ENCODE results near the gene UBL4A.
A peak's percentile ranks its signal among the peaks of the same experiment; 100 is the strongest.
"Not testable (repeated sequence)": the region's sequence is repeated elsewhere in the genome, so short reads cannot be mapped to it uniquely, and the experiment has no call there.

UBL4A gene

GRCh38 chrX:154508384-154508745 is 21.9 kb upstream of the UBL4A start:
- no peak for DNase-seq (ENCODE audit: low read depth in 2 of 2)

- no peak for DNase-seq (ENCODE audit: low read depth in 2 of 2)
Measured at GRCh38 chrX:154507673-154508383, 21.4 kb upstream of the UBL4A start.

DNA sequence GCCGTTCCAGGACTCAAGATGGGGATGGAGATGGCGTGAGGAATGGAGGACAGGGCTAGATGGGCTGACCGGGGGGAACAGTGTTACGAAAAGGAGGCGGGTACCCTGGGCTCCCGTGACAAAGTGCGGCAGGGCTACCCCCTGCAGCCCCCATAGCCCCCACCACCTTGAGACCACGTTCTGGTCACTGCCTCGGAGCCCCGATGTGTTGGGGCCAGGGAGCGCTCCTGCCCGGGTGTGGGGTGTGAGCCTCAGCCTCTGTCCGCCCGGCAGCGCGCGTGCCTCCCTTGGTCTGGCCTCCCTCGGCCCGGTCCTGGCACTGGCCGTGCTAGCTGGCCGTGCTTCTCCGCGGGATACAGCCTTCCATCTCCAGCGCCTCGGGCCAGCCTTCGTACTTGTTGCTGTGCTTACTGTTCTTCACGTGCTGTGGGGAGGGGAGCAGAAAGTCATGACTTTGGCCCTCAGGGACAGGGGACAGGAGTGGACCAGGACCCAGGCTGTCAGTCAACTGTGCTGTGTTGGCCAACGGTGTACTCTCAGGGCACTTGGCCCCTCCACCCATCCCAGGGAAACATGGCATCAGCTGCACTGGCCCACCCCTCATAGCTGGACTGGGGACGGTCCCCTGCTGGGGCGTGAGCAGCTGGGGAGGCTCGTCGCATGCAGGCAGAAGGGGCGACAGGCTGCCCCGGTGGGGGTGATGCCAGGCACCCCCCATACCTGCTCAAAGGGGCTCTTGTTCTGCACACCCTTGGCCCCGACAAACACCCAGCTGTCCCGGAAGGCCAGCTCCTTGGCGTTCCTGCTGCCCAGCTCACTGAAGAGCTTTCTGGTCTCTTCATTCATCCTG is 20.3 kb upstream of the UBL4A start:
- DNase-seq (ENCODE audit: low read depth in 2 of 2): no peak

DNA sequence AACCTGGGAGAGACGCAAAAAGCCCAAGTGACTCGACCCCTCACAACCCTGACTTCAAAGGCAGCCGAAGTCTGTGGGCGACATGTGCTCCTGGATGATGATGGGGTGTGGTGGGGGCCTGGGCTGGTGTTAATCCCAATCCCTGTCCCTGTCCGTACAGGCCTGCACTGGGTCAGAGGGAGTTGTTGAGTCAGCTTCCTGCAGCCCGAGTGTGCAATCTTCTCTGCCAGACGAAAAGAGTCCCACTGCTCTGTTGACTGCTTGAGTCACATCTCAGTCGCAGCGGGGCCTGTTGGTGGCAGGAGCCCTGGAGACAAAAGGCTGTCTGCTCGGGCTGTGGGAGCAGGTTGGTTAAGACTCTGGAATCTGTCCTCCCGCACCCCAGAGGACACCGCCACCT is 19.3 kb upstream of the UBL4A start:
- DNase-seq (ENCODE audit: low read depth in 2 of 2): no peak

- DNase-seq (ENCODE audit: low read depth in 2 of 2): no peak
Measured at GRCh38 chrX:154502989-154503388, 16.6 kb upstream of the UBL4A start.

DNA sequence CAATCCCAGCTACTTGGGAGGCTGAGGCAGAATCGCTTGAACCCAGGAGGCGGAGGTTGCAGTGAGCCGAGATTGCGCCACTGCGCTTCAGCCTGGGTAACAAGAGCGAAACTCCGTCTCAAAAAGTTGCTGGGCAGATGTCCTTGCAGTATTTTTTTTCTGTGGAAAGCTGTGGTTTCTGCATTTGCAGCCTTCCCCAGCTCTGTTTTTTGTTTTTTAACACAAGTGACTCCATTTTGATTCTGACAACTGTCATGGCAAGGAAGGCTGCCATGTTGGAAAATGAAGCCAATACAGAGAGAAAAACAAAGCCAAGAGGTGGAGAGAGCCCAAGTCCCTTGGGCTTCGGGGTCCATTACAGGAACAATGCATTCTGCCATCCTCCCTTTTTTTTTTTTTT is 15.7 kb upstream of the UBL4A start:
- no peak for DNase-seq (ENCODE audit: low read depth in 2 of 2)

DNA sequence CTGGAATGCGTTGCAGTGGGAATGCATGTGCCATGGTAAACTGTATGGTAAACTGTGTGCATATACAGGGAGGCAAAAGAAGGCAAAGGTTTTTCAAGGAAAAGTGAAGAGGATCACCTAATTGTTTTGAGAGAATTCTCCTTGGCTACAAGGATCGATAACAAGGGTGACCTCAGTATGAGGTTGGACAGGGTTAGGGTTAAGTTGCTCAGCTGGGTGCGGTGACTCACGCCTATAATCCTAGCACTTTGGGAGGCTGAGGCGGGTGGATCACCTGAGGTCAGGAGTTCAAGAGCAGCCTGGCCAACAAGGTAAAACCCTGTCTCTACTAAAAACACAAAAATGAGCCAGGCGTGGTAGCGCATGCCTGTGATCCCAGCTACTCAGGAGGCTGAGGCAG is 15.0 kb upstream of the UBL4A start:
- DNase-seq (ENCODE audit: low read depth in 2 of 2): not testable (repeated sequence)

DNA sequence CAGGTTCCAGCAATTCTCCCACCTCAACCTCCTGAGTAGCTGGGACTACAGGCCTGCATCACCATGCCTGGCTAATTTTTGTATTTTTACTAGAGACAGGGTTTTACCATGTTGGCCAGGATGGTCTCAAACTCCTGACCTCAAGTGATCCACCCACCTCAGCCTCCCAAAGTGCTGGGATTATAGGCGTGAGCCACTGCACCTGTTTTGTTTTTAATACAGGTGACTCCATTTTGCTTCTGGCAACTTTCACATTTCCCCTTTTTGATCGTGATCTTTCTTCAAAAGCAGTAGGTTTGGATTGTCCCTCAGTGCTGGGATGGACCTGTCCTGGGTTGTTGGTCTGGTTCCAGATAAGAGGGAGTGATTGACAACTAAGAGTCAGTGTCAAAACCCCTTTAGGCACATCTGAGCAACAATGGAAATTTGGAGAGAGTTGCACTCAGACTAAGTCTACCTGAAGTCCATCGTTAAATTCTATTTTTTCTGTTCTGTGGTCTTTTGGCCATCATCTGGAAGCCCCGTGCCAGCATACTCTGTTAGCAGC is 10.2 kb upstream of the UBL4A start:
- not testable (repeated sequence) for DNase-seq (ENCODE audit: low read depth in 2 of 2)

- DNase-seq (ENCODE audit: low read depth in 2 of 2): no peak
Measured at GRCh38 chrX:154495472-154495922, 9.1 kb upstream of the UBL4A start.

DNA sequence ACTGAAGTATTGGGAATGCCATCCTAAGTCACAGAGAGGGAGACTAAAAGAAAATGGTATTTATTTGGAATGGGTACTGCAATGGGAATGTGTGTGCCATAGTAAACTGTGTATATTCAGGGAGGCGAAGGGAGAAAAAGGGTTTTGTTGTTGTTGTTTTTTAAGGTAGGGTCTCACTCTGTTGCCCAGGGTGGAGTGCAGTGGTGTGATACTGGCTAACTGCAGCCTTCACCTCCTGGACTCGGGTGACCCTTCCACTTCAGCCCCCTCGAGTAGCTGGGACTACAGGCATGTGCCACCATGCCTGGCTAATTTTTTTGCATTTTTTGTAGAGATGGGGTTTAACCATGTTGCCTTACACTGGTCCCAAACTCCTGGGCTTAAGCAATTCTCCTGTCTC is 8.3 kb upstream of the UBL4A start:
- no peak for DNase-seq (ENCODE audit: low read depth in 2 of 2)

- DNase-seq (ENCODE audit: low read depth in 2 of 2): peak; percentile 71 to 77
Measured at GRCh38 chrX:154490414-154491083, 4.1 kb upstream of the UBL4A start, which contains the start of gene SLC10A3. Gene SLC10A3, minus strand, starts transcription at chrX:154490629. Its CDS starts 1,689 bp downstream, at chrX:154488940.

DNA sequence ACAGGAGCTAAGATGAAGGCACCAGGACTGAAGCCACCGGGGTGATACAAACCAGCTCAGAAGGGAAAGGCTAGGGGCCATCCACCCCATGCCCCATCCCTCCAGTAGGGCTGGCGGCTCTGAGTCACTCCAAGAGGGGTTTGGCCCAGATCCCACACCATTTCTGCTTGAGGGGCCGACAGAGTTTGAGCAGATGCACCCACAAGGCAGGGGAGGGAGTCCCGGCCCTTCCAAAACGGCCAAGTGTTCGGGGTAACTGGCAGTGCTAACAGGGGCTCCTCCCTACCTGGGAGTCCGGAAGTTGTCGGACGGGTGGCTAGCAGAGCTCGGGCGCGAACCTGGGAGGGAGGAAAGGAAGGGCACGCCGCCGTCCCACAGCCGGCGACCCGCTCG is 3.6 kb upstream of the UBL4A start:
- no peak for DNase-seq (ENCODE audit: low read depth in 2 of 2)

DNA sequence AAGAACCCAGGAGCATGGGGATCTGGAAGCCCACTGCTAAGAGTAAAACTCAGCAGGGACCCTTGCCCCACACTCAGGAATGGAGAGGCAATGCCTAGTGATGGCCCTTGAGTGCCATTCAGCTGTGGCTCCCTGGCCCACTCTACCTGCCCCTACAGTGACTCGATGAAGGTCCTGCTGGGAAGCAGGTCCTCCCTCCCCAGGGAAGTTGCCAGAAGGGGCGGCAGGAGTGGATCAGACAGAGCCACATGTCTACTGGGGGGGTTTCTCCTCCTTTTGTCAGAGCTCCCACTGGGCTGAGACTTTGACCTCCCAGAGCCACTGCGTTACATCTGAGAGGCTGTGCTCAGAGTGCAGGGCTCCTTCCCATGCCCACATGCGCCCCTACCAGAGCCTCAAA is 2.8 kb upstream of the UBL4A start:
- no peak for DNase-seq (ENCODE audit: low read depth in 2 of 2)

DNA sequence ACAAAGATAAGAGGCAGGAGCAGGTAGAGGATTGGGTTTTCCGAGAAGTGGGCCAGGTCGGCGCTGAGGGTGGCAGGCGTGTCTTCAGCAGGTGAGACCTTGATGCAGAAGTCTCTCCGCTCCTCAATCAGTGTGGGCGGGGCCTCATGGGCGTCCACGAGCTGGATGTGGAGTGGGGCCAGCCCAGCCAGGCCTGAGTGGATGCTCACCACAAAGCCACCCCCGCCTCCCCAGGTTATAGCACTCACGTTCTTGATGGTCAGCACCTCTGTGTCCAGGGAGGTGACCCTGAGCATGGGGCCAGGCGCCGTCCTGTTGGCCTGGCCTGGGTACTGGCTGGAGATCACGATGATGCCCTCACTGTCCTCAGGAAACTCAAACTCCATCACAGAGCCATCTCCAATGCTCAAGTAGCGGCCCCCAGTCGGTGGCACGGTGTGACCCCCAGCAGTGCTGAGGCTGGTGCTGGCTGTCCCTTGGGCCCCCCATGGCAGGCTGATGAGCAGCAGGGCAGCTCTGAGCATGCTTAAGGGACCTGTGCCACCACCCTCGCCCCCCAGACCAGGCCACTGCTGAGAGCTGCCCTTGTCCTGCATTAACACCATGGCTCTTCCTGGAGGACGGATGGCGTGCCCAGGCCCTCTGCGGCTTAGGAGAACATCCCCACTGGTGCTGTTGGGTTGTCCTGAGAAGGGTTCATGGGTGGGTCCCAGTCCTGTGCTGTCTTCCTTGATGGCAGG is 2.1 kb upstream of the UBL4A start:
- DNase-seq (ENCODE audit: low read depth in 2 of 2): no peak

DNA sequence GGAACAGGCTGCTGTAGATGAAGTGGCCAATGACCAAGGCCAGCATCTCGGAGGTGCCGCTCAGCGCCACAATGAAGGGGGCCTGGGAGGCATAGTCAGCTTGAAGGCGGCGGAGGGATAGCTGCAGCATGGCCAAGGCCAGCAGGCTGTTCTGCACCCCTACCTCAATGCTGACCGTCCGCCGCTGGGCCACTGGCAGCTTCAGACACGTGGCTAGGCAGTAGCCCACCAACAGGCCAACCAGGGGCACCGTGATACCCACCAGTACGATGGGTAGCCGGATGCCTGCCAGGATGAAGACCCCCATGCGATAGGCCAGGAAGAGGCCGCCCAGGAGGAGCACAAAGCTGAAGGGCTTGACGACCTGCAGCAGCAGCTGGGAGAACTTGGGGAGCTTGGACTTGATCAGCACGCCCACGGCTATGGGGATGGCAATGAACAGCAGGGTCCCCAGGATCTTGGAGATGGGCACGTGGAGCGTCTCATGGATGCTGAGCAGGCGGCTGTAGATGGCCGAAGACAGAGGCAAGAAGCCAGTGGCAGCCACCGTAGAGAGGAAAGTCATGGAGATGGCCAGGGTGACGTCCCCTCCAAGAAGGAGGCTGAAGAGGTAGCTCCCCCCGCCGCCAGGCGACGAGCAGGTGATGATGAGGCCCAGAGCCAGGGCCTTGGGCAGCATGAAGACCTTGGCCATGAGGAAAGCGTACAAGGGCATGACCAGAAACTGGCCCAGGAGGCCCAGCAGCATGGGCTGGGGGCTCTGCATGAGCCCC is 1.3 kb upstream of the UBL4A start:
- DNase-seq (ENCODE audit: low read depth in 2 of 2): no peak

- DNase-seq (ENCODE audit: low read depth in 2 of 2): no peak
Measured at GRCh38 chrX:154486052-154486395, 391 bp downstream of the UBL4A start.

- no peak for DNase-seq (ENCODE audit: low read depth in 2 of 2)
Measured at GRCh38 chrX:154485150-154486051, 1.0 kb downstream of the UBL4A start.

DNA sequence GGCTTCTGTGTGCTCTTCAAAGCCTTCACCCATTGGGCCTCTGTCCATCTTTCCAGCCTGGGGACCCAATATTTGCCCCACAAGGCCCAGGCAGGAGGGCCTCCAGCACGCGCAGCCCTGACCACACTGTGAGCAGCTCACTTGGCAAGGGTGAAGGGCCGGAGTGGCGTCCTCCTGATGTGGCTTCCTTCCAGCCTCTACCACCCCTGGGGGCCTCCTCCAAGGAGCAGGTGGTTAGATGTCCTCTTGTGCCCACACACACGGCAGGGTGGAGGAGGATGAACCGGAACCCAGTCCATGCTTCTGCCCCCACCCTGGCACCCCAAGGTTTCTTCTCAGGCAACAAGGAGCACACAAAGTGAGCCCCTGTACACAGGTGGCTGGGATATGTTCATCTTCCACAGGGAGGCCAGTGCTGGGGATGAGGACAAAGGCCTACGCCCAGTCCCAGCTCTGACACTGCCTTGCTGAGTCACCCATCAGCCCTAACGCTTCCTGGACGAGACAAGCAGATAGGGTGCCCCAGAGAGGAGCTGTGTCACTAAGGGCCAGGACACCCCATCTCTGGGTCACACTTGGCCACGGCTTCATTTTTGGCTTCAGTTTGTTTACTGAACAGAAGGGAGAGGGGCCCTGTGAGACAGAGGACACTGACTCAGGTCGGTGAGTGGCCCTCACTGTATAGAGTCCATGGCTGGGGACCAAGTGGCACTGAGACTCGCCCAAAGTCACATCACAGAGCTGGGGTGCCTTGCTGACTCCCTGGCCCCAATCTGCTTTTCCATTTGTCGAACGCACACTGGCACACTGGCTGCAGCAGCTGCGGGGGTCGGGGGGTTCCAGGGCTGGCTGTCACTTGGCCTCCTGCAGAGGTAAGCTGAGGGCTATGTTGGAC is 1.9 kb downstream of the UBL4A start:
- DNase-seq (ENCODE audit: low read depth in 2 of 2): no peak

DNA sequence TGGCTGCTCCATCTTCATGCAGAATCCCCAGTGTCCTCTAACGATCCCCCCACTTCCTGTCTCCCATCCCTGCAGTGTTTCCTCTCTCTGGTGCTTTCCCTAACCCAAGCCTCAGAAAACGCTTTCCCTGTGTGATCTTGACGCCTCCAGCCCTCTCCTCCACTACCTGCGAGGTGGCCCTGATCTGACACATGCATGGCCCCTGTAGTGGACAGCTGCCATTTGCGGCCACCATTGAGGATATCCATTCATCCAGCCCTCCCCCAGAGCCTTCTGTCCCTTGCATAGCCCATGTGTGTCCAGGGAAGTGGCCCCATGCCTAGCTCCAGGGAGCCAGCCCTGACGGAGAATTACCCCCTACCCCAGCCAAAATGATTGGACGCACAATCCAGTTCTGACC is 3.1 kb downstream of the UBL4A start:
- no peak for DNase-seq (ENCODE audit: low read depth in 2 of 2)
